HG03521 (cell line): ENCODE data around the gene USP9Y.
A peak's percentile ranks its signal among the peaks of the same experiment; 100 is the strongest.
"Not testable (repeated sequence)": the region's sequence is repeated elsewhere in the genome, so short reads cannot be mapped to it uniquely, and the experiment has no call there.

ENCODE experiments used
- ATAC-seq: cut with Tn5 transposase; IDR thresholded peaks from one replicate; pipeline ENCODE4 v1.9.1; 2021; ENCODE audit warnings: mild to moderate bottlenecking, moderate library complexity; ENCODE audit not compliant: unreplicated experiment

USP9Y gene

GRCh38 chrY:12701181-12701695 lies at the start of gene USP9Y:
Gene USP9Y, plus strand, starts transcription at chrY:12701231. Its CDS starts 8,217 bp downstream, at chrY:12709448.
- no peak for ATAC-seq

GRCh38 chrY:12651621-12652036 lies 49.4 kb upstream of the USP9Y start:
- no peak for ATAC-seq

GRCh38 chrY:12661745-12662681 lies 39.0 kb upstream of the USP9Y start:
- peak; percentile 45 for ATAC-seq

- ATAC-seq = peak; percentile 43
Measured at GRCh38 chrY:12662745-12663591, 38.1 kb upstream of the USP9Y start.

GRCh38 chrY:12663845-12664244 lies 37.2 kb upstream of the USP9Y start:
- ATAC-seq = not testable (repeated sequence)

GRCh38 chrY:12678111-12678510 lies 22.9 kb upstream of the USP9Y start:
- ATAC-seq = no peak

- ATAC-seq = no peak
Measured at GRCh38 chrY:12681535-12681934, 19.5 kb upstream of the USP9Y start.

GRCh38 chrY:12688337-12688736 lies 12.7 kb upstream of the USP9Y start:
- ATAC-seq = no peak

GRCh38 chrY:12700087-12700486 lies 944 bp upstream of the USP9Y start:
- ATAC-seq = no peak

GRCh38 chrY:12702174-12702573 lies 1.1 kb downstream of the USP9Y start:
- ATAC-seq = no peak

- ATAC-seq = no peak
Measured at GRCh38 chrY:12710460-12710859, 9.4 kb downstream of the USP9Y start.

GRCh38 chrY:12715376-12715775 lies 14.3 kb downstream of the USP9Y start:
- no peak for ATAC-seq

GRCh38 chrY:12729746-12730145 lies 28.7 kb downstream of the USP9Y start:
- ATAC-seq = no peak

- no peak for ATAC-seq
Measured at GRCh38 chrY:12733625-12734024, 32.6 kb downstream of the USP9Y start.

- ATAC-seq = no peak
Measured at GRCh38 chrY:12734051-12734450, 33.0 kb downstream of the USP9Y start.

- ATAC-seq = no peak
Measured at GRCh38 chrY:12741414-12741813, 40.4 kb downstream of the USP9Y start.

GRCh38 chrY:12742725-12743124 lies 41.7 kb downstream of the USP9Y start:
- ATAC-seq = no peak

- no peak for ATAC-seq
Measured at GRCh38 chrY:12744091-12744490, 43.1 kb downstream of the USP9Y start.

- no peak for ATAC-seq
Measured at GRCh38 chrY:12749293-12749692, 48.3 kb downstream of the USP9Y start.

- ATAC-seq = no peak
Measured at GRCh38 chrY:12752856-12753255, 51.8 kb downstream of the USP9Y start.

- no peak for ATAC-seq
Measured at GRCh38 chrY:12756021-12756420, 55.0 kb downstream of the USP9Y start.
